Measurements from ENCODE around the gene SYNDIG1.

Gene SYNDIG1

GRCh38 chr20:24491041-24491756 lies 21.8 kb downstream of the SYNDIG1 start:
- no peak for TF ChIP-seq CTCF (IDR thresholded peaks at IDR 0.05; ENCODE audit: low read length, missing control alignments)
- DNase-seq (ENCODE audit: low read depth): no peak
- H3K4me3 ChIP-seq (replicated peaks; ENCODE audit: low read depth, low read length): no peak overlapping the region

- no peak for TF ChIP-seq CTCF (IDR thresholded peaks at IDR 0.05; ENCODE audit: low read length, missing control alignments)
- no peak overlapping the region for H3K4me3 ChIP-seq (replicated peaks; ENCODE audit: low read depth, low read length)
- no peak for DNase-seq (ENCODE audit: low read depth)
Observed at GRCh38 chr20:24492031-24492607, 22.7 kb downstream of the SYNDIG1 start.

- H3K4me3 ChIP-seq (replicated peaks; ENCODE audit: low read depth, low read length): no peak overlapping the region
- DNase-seq (ENCODE audit: low read depth): no peak
- TF ChIP-seq CTCF (IDR thresholded peaks at IDR 0.05; ENCODE audit: low read length, missing control alignments): no peak
Observed at GRCh38 chr20:24492698-24493097, 23.3 kb downstream of the SYNDIG1 start.

DNA sequence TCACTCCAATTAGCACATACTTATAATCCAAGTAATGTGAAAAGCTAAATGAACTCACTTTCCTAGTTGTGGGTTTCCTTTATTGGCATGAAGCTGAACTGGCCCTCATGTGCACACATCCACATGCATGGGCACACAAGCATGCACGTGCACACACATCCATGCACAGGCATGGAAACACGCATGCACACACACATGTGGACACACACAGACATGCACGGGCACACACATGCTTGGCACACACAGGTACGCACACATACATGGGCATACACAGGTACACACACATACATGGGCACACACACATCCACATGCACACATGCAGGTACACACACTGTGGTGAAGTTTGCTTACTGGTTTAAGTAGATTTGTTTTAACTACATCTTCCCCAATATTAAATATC lies 23.8 kb downstream of the SYNDIG1 start:
- no peak overlapping the region for H3K4me3 ChIP-seq (replicated peaks; ENCODE audit: low read depth, low read length)
- DNase-seq (ENCODE audit: low read depth): no peak
- no peak for TF ChIP-seq CTCF (IDR thresholded peaks at IDR 0.05; ENCODE audit: low read length, missing control alignments)

DNA sequence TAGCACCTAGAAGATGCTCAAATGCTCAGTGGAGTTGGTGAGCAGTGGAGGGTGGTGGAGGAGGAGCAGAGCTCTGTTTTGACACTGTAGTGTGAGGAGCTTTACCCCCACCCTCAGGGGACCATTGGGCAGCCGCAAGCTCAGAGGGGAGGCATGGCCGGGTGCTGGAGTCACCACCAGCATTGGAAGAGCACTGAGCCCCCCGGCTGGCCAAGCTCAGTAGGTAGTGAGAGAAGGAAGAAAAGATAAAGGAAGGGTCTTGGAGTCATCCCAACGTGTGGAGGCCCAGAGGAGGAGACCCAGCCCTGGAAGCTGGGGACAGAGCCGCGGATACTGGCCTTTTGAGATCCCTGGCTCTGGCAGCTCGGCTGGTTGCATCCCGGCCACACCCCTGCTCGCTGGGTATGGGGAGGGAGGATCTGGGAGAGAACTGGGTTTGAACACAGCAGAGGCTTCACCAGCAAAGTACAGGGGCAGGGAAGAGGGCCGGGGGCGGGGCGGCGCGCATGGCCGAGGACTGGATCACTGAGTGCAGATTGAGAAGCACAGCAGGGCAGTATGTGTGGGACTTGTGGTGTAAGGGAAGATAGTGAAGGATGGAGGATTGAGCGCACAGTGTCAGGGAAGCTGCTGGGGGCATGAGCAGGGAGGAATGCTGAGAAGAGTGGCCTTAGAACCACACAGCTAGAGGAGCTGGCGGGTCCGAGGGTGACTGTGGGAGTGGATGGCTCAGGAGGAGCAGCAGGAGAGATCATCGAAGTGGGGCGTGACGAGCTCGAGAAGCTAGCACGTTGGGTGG lies 24.4 kb downstream of the SYNDIG1 start:
- DNase-seq (ENCODE audit: low read depth): no peak
- H3K4me3 ChIP-seq (replicated peaks; ENCODE audit: low read depth, low read length): no peak overlapping the region

GRCh38 chr20:24494460-24494920 lies 25.1 kb downstream of the SYNDIG1 start:
- no peak overlapping the region for H3K4me3 ChIP-seq (replicated peaks; ENCODE audit: low read depth, low read length)
- no peak for DNase-seq (ENCODE audit: low read depth)
- no peak for TF ChIP-seq CTCF (IDR thresholded peaks at IDR 0.05; ENCODE audit: low read length, missing control alignments)

More for the DNA sequence above, 24.4 kb downstream of the SYNDIG1 start:
- TF ChIP-seq CTCF (IDR thresholded peaks at IDR 0.05; ENCODE audit: low read length, missing control alignments): no peak
